ENCODE data around the gene PAFAH1B2.
"Not testable (repeated sequence)": the region's sequence is repeated elsewhere in the genome, so short reads cannot be mapped to it uniquely, and the experiment has no call there.

DNA sequence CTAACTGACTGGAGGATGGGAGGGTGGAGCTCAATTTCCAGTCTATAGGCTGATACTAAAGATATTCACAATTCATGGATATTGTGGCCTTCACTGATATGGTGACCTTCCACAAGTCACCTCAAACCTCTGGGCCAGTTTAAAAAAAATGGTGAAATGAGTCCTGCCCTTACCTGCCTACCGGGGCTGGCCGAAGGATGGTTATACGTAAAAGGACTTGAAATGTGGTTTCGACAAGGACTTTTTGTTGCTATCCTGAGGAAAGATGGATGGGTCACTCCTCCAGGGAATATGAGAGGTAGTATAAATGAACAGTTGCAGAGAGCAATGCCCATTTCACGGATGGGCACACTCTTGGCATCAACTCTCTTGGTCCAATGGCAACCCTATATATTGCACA, 63.4 kb downstream of the PAFAH1B2 start:
- TF ChIP-seq, protein P1, sequence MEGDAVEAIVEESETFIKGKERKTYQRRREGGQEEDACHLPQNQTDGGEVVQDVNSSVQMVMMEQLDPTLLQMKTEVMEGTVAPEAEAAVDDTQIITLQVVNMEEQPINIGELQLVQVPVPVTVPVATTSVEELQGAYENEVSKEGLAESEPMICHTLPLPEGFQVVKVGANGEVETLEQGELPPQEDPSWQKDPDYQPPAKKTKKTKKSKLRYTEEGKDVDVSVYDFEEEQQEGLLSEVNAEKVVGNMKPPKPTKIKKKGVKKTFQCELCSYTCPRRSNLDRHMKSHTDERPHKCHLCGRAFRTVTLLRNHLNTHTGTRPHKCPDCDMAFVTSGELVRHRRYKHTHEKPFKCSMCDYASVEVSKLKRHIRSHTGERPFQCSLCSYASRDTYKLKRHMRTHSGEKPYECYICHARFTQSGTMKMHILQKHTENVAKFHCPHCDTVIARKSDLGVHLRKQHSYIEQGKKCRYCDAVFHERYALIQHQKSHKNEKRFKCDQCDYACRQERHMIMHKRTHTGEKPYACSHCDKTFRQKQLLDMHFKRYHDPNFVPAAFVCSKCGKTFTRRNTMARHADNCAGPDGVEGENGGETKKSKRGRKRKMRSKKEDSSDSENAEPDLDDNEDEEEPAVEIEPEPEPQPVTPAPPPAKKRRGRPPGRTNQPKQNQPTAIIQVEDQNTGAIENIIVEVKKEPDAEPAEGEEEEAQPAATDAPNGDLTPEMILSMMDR (IDR thresholded peaks at IDR 0.05), result not testable (repeated sequence)
- not testable (repeated sequence) for TF ChIP-seq POLR2A, POLR2AphosphoS5 (IDR thresholded peaks at IDR 0.05)

Measured in breast epithelium (tissue), 3 donors.